Karpas-422 (cell line): ENCODE measurements around the gene TMEM179. TPM values are rescaled to one million over a fixed set of nuclear protein-coding genes. Genes with fewer than 3 reads are reported as not detected.
A peak's percentile ranks its signal among the peaks of the same experiment; 100 is the strongest.

Experiments used
- DNase-seq: peaks from one replicate; pipeline ENCODE4 v3.0.0-alpha.2; 2015
- H2AFZ ChIP-seq: fragments of 200-600 bp; sonication (generic); 2 replicates; pipeline ENCODE4 v1.6.1; 2014; ENCODE audit warnings: antibody characterized with exemption, low read length, mixed read lengths
- H3K27ac ChIP-seq: fragments of 200-600 bp; sonication (generic); 2 replicates; pipeline ENCODE4 v1.5.1; 2014; ENCODE audit warnings: mild to moderate bottlenecking, low read length, moderate library complexity
- H3K27me3 ChIP-seq: fragments of 200-600 bp; sonication (generic); 2 replicates; pipeline ENCODE4 v1.6.1; 2014; ENCODE audit warnings: low read length, mixed read lengths
- H3K36me3 ChIP-seq: fragments of 200-600 bp; sonication (generic); 2 replicates; pipeline ENCODE4 v1.6.1; 2014; ENCODE audit warnings: low read length, mixed read lengths; ENCODE audit not compliant: insufficient read depth
- H3K4me1 ChIP-seq: fragments of 200-600 bp; sonication (generic); 2 replicates; pipeline ENCODE4 v1.6.1; 2014; ENCODE audit warnings: mild to moderate bottlenecking, low read length, mixed read lengths
- H3K4me2 ChIP-seq: fragments of 200-600 bp; sonication (generic); 2 replicates; pipeline ENCODE4 v1.6.1; 2014; ENCODE audit warnings: low read length, low read depth, mild to moderate bottlenecking; ENCODE audit not compliant: poor library complexity, severe bottlenecking
- H3K4me3 ChIP-seq: fragments of 200-600 bp; sonication (generic); 2 replicates; pipeline ENCODE4 v1.5.1; 2014; ENCODE audit warnings: mild to moderate bottlenecking, antibody characterized with exemption, low read length, mixed read lengths
- H3K79me2 ChIP-seq: fragments of 200-600 bp; sonication (generic); 2 replicates; pipeline ENCODE4 v1.6.1; 2014; ENCODE audit warnings: mild to moderate bottlenecking, low read length, mixed read lengths
- H3K9ac ChIP-seq: fragments of 200-600 bp; sonication (generic); 2 replicates; pipeline ENCODE4 v1.6.0; 2014; ENCODE audit warnings: low read length
- H3K9me2 ChIP-seq: fragments of 200-600 bp; sonication (generic), shearing (Covaris generic); replicated peaks from 2 replicates; pipeline ENCODE4 v1.6.0; 2014; ENCODE audit warnings: mild to moderate bottlenecking, low read length, moderate library complexity; ENCODE audit not compliant: insufficient read depth
- H3K9me3 ChIP-seq: fragments of 300-700, 200-600 bp; sonication (generic); 2 replicates; pipeline ENCODE4 v1.6.1; 2014; ENCODE audit warnings: low read length, mixed read lengths
- H4K20me1 ChIP-seq: fragments of 200-600 bp; sonication (generic); 2 replicates; pipeline ENCODE4 v1.6.1; 2014; ENCODE audit warnings: mild to moderate bottlenecking, antibody characterized with exemption, low read length, low read depth; ENCODE audit not compliant: insufficient read depth
- total RNA-seq: library from RNA; depleted of rRNA; stranded (reverse); fragments of >200 nt; shearing (Covaris generic); gene quantifications from 2 replicates; pipeline ENCODE4 v1.2.3, GENCODE V29; 2014; ENCODE audit warnings: low replicate concordance

The TMEM179 gene
- total RNA-seq, 1 experiment from 2014 or later, result not detected

DNA sequence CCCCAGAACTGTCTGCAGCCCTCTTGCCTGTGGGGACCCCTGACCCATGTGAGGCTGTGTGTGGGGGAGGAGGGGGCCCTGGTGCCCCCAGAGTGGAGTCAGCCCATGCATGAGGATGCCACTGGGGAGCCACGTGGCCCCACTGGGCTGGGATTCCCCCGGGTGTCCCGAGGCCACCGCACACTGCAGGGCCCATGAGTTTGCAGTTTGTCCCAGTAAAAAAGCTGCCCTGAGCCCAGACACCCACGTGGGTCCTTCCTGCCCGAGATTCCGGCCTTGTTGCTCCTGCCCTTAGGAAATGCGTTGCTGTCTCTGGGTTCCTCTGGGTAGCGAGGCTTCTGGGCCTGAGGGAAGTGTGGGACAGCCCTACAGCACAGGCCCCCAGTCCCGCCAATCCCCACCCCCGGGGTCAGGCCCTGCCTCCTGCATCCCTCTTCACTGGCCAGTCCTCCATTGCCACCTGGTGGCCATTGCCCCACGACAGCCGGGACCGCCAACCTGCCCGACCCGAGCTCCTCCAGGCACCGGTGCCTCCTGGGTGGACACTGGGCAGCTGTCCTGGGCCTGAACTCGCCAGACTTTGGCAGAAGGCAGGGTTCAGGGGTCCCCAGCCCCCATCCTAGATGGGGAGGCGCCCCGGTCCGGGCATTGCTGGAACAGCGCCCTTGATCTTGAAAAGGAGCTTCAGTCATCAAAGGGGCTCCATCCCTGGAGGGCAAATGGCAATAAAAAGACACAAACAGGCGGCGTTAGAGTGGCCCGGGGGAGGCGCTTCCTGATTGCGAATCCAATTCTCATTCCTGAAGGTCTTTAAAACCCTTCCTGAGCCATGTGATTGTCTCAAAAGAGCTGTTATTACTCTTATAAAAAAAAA lies 40.6 kb downstream of the TMEM179 start:
- no peaks in the 10 kb centered on the region for H3K27me3 ChIP-seq
- no peaks in the 10 kb centered on the region for H3K79me2 ChIP-seq
- peak overlapping the region; percentile 96 for H3K27ac ChIP-seq
- peak overlapping the region; percentile 54 for H3K4me2 ChIP-seq
- H3K4me3 ChIP-seq, result peak overlapping the region; percentile 13; the same call in 1 of the 2 replicates
- peak overlapping the region; percentile 64 for H3K9ac ChIP-seq
- H3K4me1 ChIP-seq, result peaks cover 64% of the 10 kb centered on the region
- no peak overlapping the region for H2AFZ ChIP-seq
- no peaks in the 10 kb centered on the region for H3K9me2 ChIP-seq
- no peaks in the 10 kb centered on the region for H3K9me3 ChIP-seq
- H4K20me1 ChIP-seq, result no peaks in the 10 kb centered on the region; the same call in 1 of the 2 replicates
- H3K36me3 ChIP-seq, result no peaks in the 10 kb centered on the region
- DNase-seq, result peak; percentile 94

DNA sequence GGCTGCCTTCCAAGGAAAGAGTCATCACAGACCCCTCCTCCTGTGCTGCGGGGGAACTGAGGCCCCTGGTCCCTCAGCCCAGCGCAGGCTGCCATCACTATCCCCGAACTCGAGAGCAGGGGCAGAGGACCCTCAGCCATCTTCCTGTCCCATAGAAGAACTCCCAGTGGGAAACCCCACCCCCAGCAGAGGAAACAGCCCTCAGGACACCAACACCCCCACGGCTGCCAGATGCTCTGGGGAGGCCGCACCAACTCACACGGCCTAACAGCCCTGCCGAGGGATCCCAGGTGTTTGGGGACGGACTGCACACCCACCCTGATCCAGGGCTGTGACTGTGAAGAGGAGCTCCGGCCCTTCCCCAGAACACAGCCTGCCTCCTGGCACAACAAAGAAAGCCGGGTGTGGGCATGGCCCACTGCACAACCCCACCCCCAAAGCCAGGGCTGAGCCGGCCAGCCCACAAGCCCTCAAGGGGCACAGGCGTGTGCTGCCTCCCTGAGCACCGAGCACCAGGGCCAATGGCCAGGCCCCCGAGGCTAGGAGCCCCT lies 41.3 kb downstream of the TMEM179 start:
- no peaks in the 10 kb centered on the region for H3K9me2 ChIP-seq
- peak overlapping the region; percentile 13; the same call in 1 of the 2 replicates for H3K4me3 ChIP-seq
- peak; percentile 93 for DNase-seq
- no peaks in the 10 kb centered on the region; the same call in 1 of the 2 replicates for H4K20me1 ChIP-seq
- H3K9ac ChIP-seq, result peak overlapping the region; percentile 64
- peaks cover 4% of the 10 kb centered on the region for H3K79me2 ChIP-seq
- peak overlapping the region; percentile 96 for H3K27ac ChIP-seq
- H3K27me3 ChIP-seq, result no peaks in the 10 kb centered on the region
- no peaks in the 10 kb centered on the region for H3K36me3 ChIP-seq
- H3K4me2 ChIP-seq, result peak overlapping the region; percentile 54
- H3K4me1 ChIP-seq, result peaks cover 69% of the 10 kb centered on the region
- H2AFZ ChIP-seq, result no peak overlapping the region
- H3K9me3 ChIP-seq, result no peaks in the 10 kb centered on the region

DNA sequence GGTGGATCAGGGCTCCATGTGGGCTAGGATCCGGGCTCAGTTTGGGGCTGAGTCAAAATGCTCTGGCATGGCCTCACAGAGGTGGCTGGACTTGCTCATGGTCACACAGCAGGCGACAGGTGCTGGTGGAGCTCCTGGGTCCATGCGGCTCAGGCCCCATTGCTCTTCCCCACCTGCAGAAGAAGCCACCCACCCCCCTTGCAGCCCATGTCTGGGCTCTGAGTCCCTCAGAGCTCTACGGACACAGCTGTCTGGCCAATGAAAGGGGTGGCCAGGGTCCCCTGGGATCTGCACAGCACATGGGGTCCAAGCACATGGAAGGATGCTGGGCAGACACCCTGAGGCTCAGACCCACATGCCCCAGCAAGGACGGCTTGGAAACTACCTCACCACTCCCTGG lies 42.0 kb downstream of the TMEM179 start:
- Histone ChIP-seq H3K9me3 (no peaks in the 10 kb centered on the region), H3K27ac (peak overlapping the region; percentile 96), H3K79me2 (peaks cover 11% of the 10 kb centered on the region), H3K4me3 (peak overlapping the region; percentile 47), H3K9ac (peak overlapping the region; percentile 80), H2AFZ (no peak overlapping the region), H3K4me2 (peak overlapping the region; percentile 69), H3K27me3 (no peaks in the 10 kb centered on the region), H3K4me1 (peaks cover 76% of the 10 kb centered on the region), H3K36me3 (no peaks in the 10 kb centered on the region; the same call in 1 of the 2 replicates), H4K20me1 (no peaks in the 10 kb centered on the region; the same call in 1 of the 2 replicates), H3K9me2 (no peaks in the 10 kb centered on the region)
- DNase-seq, result peak; percentile 77

DNA sequence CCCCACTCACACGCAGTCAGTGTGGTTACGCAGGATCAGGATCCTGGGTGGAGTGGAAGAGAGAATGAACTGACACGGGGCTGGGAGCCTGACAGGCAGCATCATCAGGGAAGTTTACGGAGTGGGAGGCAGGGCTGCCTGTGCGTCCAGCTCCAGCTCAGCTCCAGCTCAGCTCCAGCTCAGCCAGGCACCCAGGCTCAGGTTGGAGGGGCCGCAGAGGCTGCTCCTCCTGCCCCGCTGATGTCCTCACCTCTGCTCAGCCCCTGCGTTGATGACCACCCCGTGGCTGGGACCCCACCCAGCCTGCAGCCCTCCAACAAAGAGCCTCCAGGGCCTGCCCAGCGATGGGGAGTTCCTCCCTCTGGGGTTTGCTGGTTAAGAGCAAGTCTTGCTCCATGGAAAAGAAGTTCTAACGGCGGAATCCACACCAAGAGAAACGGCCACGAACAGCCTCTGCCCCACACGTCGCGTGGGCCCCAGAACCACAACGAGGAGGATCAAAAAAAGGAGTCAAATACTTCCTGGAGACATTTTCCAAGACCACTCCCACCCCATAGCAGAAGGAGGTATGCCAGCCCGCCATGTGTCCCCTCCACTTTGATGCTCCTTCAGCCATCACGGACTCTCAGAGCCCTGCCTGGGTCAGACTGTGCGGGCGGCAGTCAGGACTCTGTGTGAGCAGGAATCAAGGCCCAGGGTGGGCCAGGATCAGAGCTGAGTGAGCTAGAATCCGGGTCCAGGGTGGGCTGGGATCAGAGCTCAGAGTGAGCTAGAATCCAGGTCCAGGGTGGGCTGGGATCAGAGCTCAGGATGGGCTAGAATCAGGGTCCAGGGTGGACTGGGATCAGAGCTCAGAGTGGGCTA lies 42.7 kb downstream of the TMEM179 start:
- Histone ChIP-seq H2AFZ (no peak overlapping the region), H3K9me2 (no peaks in the 10 kb centered on the region), H3K36me3 (no peaks in the 10 kb centered on the region; the same call in 1 of the 2 replicates), H3K9me3 (no peaks in the 10 kb centered on the region), H3K27ac (peak overlapping the region; percentile 96), H3K9ac (peak overlapping the region; percentile 80), H3K4me2 (peak overlapping the region; percentile 69), H3K4me3 (peak overlapping the region; percentile 47), H3K27me3 (no peaks in the 10 kb centered on the region), H3K79me2 (peaks cover 18% of the 10 kb centered on the region), H4K20me1 (no peaks in the 10 kb centered on the region; the same call in 1 of the 2 replicates), H3K4me1 (peaks cover 83% of the 10 kb centered on the region)
- no peak for DNase-seq

DNA sequence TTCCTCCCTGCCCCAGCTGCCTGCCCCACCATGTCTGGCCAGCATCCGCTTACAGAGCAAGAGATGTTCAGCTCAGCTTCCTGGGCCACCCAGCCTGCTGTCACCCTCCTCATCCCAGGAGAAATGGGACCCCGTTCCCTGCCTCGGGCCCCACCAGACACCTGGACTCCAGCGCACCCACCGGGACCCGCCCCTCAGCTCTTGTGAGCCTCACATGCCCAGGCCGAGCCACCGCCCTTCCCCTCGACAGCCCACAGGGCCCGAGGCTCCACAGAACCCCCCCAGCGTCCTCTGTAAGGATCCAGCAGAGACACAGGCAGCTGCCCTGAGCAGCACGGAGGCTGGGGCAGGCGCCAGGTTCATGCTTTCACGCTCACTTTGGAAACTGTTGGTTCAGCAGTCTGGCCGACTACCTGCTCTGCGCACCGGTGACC lies 43.4 kb downstream of the TMEM179 start:
- peak overlapping the region; percentile 69 for H3K4me2 ChIP-seq
- H3K9me3 ChIP-seq, result no peaks in the 10 kb centered on the region
- no peaks in the 10 kb centered on the region for H3K9me2 ChIP-seq
- no peaks in the 10 kb centered on the region; the same call in 1 of the 2 replicates for H4K20me1 ChIP-seq
- no peak overlapping the region for H2AFZ ChIP-seq
- no peaks in the 10 kb centered on the region for H3K27me3 ChIP-seq
- peak overlapping the region; percentile 80 for H3K9ac ChIP-seq
- H3K27ac ChIP-seq, result peak overlapping the region; percentile 96
- H3K4me3 ChIP-seq, result peak overlapping the region; percentile 47
- peak; percentile 92 for DNase-seq
- no peaks in the 10 kb centered on the region; the same call in 1 of the 2 replicates for H3K36me3 ChIP-seq
- H3K79me2 ChIP-seq, result peaks cover 25% of the 10 kb centered on the region
- H3K4me1 ChIP-seq, result peaks cover 91% of the 10 kb centered on the region

DNA sequence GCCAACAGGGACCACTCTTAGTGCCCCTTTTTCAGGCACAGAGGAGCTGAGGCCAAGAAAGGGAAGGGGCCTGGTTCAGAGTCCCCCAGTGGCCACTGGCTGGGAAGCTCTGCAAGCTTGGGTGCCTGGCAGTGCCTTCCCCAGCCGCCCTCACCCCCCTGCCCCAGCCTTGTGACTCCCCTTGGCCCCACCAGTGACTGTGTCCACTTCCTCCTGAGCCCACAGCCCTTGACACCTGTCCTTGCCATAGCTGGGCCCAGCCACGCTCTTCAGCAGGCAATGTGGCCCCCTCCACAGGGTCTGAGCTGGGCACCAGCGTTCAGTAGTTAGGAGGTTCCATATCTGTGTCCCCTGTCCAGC lies 44.0 kb downstream of the TMEM179 start:
- Histone ChIP-seq H3K9me2 (no peaks in the 10 kb centered on the region), H3K4me1 (peaks cover 96% of the 10 kb centered on the region), H3K9me3 (no peaks in the 10 kb centered on the region), H4K20me1 (no peaks in the 10 kb centered on the region; the same call in 1 of the 2 replicates), H2AFZ (no peak overlapping the region), H3K36me3 (no peaks in the 10 kb centered on the region; the same call in 1 of the 2 replicates), H3K9ac (peak overlapping the region; percentile 80), H3K27me3 (no peaks in the 10 kb centered on the region), H3K79me2 (peaks cover 31% of the 10 kb centered on the region), H3K4me2 (peak overlapping the region; percentile 69), H3K4me3 (peak overlapping the region; percentile 47; the same call in 1 of the 2 replicates), H3K27ac (peak overlapping the region; percentile 96)
- peak; percentile 82 for DNase-seq

DNA sequence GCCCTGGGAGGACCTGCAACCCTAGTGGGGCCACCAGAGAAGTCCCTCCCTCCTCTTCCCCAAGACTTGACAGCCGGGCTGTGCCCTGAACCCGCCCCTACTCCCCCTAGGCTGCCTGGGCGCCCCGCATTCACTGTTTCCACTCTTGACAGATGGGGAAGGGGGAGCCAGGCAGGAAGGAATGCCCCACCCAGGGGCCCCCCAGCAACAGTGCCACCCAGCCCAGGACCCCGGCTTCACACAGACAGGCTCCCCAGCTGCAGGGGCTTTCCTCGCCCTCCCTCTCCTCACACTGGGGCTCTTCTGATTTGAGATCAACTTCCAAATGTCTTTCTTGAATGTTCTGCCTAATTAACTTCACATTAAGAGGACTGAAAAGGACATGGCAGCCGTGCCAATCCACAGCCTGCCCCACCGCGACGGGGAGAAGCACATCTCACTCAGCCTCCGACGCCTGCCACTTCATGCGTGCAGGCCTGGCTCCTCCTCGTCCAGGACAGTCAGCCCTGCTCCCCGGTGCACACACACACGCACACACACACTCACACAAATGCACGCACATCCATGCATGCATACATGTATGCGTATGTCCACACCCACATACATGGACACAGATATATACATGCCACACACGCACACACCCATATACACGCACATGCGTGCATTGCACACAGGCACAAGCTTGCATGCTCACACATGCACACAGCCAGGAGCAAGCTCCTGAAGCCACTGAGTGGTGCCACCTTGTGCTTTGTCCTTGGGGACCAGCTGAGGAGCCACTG lies 44.6 kb downstream of the TMEM179 start:
- H4K20me1 ChIP-seq, result no peaks in the 10 kb centered on the region; the same call in 1 of the 2 replicates
- no peaks in the 10 kb centered on the region for H3K9me3 ChIP-seq
- H3K4me1 ChIP-seq, result peaks cover 97% of the 10 kb centered on the region
- peak overlapping the region; percentile 96 for H3K27ac ChIP-seq
- H3K36me3 ChIP-seq, result no peaks in the 10 kb centered on the region; the same call in 1 of the 2 replicates
- no peak overlapping the region for H2AFZ ChIP-seq
- H3K9me2 ChIP-seq, result no peaks in the 10 kb centered on the region
- peak; percentile 90 for DNase-seq
- peak overlapping the region; percentile 62 for H3K4me3 ChIP-seq
- H3K9ac ChIP-seq, result peak overlapping the region; percentile 80
- H3K4me2 ChIP-seq, result peak overlapping the region; percentile 69
- peaks cover 37% of the 10 kb centered on the region for H3K79me2 ChIP-seq
- H3K27me3 ChIP-seq, result no peaks in the 10 kb centered on the region
